Activated CD4-positive, alpha-beta T cell treated with anti-CD3 and anti-CD28 coated beads, Interleukin-2, amount 50 U/mL, for 48 hours (primary cell): ENCODE results near the gene SERPINA3.

Experiments used
- DNase-seq, 2 experiments: peaks; one replicate each; pipeline ENCODE4 v3.0.0-alpha.2; 2020

The SERPINA3 gene

DNA sequence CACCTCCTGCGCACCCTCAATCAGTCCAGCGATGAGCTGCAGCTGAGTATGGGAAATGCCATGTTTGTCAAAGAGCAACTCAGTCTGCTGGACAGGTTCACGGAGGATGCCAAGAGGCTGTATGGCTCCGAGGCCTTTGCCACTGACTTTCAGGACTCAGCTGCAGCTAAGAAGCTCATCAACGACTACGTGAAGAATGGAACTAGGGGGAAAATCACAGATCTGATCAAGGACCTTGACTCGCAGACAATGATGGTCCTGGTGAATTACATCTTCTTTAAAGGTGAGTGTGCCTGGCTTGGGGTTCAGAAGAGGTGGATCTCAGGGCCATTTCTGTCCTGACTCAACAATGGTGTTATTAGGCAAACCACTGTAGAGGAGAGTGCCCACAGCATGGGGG lies 2.6 kb downstream of the SERPINA3 start:
- DNase-seq: no peak

GRCh38 chr14:94615254-94615653 lies 3.1 kb downstream of the SERPINA3 start:
- DNase-seq: no peak

DNA sequence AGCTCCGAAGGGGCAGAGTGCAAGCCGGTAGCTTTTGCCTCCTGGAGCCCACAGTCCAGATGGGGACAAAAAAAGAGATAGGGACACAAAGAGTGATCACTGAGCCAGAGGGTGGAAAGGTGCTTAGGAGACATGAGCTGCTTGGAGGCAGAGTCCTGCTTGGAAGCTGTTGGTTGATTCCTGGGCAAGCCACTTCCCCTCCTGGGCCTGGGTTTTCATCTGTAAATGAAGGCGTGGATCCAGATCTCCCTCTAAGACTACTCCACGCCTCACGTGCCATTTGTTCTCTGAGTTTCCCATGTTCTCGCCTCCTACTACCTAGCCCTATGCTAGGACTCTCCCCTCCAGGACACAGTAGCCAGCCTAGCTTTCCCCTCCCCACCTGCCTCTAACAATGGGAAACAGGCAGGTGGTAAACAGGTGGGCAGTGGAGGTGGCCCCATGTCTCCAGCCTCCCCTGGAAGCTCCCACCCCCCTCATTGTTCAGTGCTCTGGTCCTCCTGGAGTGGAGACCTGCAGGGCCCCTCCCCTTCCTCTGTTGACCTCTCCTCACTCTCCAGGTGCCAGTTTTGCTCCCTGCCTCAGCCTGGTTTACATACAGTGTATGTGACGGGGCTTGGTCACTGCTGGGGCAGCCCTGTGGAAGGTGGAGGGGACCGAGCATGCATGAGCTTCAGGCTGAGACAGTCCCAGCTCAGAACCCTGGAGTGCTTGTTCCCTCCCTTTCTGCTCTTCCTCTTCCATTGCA lies 3.8 kb downstream of the SERPINA3 start:
- no peak for DNase-seq

DNA sequence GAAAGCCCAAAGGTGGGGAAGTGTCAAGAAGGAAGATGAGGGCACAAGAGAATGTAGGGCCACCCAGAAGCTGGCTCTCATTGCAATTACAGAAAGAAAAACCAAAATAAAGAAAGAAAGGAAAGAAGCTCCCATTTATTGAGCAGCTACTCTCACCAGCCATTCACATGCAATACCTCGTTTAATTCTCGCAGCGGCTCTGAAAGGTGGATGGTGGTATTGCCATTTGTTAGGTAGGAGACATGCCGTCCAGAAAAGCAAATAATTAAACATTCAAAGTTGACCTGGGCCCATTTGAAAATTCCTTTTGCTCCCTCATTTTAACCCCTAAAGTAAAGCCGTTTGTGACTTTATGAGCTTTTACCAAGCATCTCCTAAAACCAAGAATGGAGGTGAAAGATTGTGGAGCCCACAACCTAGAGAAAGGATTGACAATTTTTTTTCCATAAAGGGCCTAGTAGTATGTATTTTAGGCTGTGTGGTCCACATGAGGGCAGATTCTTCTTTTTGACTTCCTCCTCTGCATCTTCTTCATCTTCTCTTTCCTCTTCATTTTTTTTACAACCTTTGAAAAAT lies 5.3 kb downstream of the SERPINA3 start:
- no peak for DNase-seq

GRCh38 chr14:94617988-94618822 lies 6.0 kb downstream of the SERPINA3 start:
- no peak for DNase-seq

DNA sequence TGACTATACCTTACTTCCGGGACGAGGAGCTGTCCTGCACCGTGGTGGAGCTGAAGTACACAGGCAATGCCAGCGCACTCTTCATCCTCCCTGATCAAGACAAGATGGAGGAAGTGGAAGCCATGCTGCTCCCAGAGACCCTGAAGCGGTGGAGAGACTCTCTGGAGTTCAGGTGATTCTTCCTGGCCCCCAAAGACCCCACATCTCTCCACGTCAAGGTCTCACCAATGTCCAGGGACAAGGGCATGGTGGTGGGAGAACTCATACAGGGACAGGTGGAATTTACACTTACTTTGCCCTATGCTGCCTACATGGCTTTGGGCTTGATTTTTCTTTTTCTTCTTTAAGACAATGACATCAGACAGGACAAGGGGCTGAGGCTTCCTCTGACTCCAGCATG lies 7.1 kb downstream of the SERPINA3 start:
- no peak for DNase-seq

- no peak for DNase-seq
Observed at GRCh38 chr14:94620597-94620996, 8.4 kb downstream of the SERPINA3 start.

DNA sequence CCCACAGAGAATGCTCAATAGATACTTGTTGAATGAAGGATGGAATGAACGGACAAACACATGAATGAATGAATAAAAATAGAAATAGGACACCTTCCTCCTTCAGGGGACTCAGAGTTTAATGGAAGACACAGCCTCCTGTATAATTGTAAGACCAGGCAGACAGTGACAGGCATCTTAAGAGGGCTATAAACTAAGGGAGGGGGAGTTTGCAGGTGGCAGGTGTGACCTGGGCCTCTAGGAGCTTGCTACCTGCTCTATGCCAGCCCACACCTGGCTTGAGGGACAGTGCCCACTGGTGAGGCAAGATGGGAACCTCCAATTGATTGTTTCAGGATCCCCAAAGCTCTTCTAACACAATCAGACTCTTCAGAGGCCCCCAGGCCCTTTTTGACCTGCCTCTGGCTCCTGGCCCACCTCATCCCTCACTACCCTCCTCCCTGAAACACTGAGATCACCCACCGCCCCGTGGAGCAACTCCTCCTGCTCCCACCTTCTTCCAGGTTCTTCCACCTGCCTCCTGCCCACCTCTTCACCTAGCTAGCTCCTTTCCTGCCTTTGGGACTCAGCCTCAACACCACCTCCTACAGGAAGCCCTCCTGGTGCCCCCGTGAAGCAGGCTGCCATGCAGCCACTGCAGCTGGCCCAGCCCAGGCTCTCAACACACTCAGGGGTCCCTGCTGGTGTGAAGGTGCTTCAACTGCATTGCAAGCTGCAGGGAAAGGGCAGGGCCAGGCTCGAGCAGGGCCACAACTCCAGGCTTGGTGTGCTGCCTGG lies 9.4 kb downstream of the SERPINA3 start:
- DNase-seq: no peak

- DNase-seq: no peak
Observed at GRCh38 chr14:94622653-94623421, 10.6 kb downstream of the SERPINA3 start.

- DNase-seq: no peak
Observed at GRCh38 chr14:94623422-94623809, 11.2 kb downstream of the SERPINA3 start.

- DNase-seq: no peak
Observed at GRCh38 chr14:94623856-94624499, 11.8 kb downstream of the SERPINA3 start.

GRCh38 chr14:94624537-94625352 lies 12.6 kb downstream of the SERPINA3 start:
- no peak for DNase-seq

DNA sequence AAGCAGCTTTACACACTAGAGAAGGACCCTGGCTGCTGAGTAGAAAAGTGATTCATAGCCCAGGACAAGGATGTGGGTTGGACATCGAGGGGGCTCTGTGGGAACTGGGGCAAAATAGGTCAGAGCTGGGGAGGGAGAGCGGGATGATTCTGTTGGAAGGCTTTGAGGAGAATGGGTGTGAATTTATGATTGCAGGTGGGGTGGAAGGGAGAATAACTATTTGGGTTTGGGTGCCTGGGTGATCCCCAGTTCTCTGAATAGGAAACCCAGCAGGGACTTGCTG lies 13.1 kb downstream of the SERPINA3 start:
- DNase-seq: no peak

GRCh38 chr14:94628578-94628977 lies 16.4 kb downstream of the SERPINA3 start:
- no peak for DNase-seq

- no peak for DNase-seq
Observed at GRCh38 chr14:94630396-94630795, 18.2 kb downstream of the SERPINA3 start.

DNA sequence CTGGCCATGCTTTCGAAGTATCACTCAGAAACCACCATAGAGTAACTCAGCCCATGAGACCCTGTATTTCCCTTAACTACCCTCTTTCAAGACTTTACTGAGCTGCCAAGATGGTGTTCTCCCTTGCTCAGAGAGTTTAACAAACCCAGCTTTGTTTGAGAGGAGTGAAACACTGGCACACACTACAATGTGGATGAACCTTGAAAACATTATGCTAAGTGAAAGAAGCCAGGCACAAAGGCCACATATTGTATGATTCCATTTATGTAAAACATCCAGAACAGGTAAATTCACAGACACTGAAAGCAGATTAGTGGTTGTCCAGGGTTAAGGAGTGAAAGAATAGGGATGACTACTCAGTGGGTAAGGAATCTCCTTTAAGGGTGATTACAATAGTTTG lies 18.9 kb downstream of the SERPINA3 start:
- no peak for DNase-seq

- no peak for DNase-seq
Observed at GRCh38 chr14:94631536-94632304, 19.5 kb downstream of the SERPINA3 start.

- no peak for DNase-seq
Observed at GRCh38 chr14:94632305-94632590, 20.1 kb downstream of the SERPINA3 start.

GRCh38 chr14:94633121-94633520 lies 20.9 kb downstream of the SERPINA3 start:
- no peak for DNase-seq

- no peak for DNase-seq
Observed at GRCh38 chr14:94635154-94635553, 23.0 kb downstream of the SERPINA3 start.
